ENCODE results near the gene CA7. TPM values are rescaled to one million over a fixed set of nuclear protein-coding genes. Genes with fewer than 3 reads are reported as not detected.
A peak's percentile ranks its signal among the peaks of the same experiment; 100 is the strongest.

The CA7 gene
- total RNA-seq, 6 donors from 2014 or later, result not detected

DNA sequence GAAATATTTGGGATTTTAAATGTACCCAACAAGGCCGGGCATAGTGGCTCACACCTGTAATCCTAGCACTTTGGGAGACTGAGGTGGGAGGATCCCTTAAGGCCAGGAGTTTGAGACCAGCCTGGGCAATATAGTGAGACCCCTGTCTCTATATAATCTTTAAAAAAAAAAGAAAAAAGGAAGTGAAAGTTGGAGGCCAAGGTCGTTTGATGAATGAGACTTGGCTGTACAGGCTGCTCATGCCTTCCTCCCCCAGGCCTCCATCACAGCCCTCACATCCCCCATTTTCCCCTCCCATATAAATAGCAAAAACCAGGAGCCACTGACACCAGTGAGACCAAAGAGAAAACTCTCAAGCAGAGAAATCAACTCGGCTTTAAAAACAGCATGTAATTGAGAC, 3.3 kb upstream of the CA7 start:
- H3K9me3 ChIP-seq, result no peaks in the 10 kb centered on the region
- no peaks in the 10 kb centered on the region for H3K36me3 ChIP-seq
- no peak overlapping the region for H3K27ac ChIP-seq
- H3K4me3 ChIP-seq, result no peak overlapping the region
- DNase-seq (no peak), ATAC-seq (ENCODE audit: low FRiP score in 2 of 2) (no peak)
- TF ChIP-seq POLR2AphosphoS5 (IDR thresholded peaks at IDR 0.05), result no peak
- TF ChIP-seq EP300 (IDR thresholded peaks at IDR 0.05), result no peak
- no peak for TF ChIP-seq POLR2A (IDR thresholded peaks at IDR 0.05)
- TF ChIP-seq CTCF (IDR thresholded peaks at IDR 0.05), result no peak
- H3K27me3 ChIP-seq, result peaks cover 0 to 18% (median 8%) of the 10 kb centered on the region in 4 donors
- peaks cover 13 to 14% (median 14%) of the 10 kb centered on the region in 4 donors for H3K4me1 ChIP-seq
- 62 to 64% methylated on average over 3 of the region's 3 CpGs for WGBS, 2 donors

DNA sequence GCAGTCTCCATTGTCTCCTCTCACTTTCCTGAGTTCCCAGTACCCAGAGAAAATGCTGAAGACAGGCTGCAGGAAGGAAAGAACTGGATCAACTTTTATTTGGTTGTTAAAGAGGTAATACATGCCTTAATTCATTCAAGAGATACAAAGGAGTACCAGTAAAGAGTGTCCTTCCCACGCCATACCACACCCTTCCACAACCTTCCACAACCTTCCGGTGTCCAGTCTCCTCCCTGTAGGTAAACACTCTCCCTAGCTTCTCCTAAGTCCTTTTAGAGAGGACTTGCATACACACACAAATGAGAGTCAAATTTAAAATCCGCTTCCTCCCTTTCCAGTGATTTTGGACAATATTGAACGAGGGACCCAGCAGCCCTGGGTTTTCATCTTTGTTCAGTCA, 2.8 kb upstream of the CA7 start:
- Histone ChIP-seq H3K27ac (no peak overlapping the region), H3K36me3 (no peaks in the 10 kb centered on the region), H3K9me3 (no peaks in the 10 kb centered on the region), H3K4me1 (peaks cover 13 to 14% (median 14%) of the 10 kb centered on the region in 4 donors), H3K27me3 (peaks cover 0 to 18% (median 8%) of the 10 kb centered on the region in 4 donors), H3K4me3 (no peak overlapping the region)
- ATAC-seq (ENCODE audit: low FRiP score in 2 of 2) (no peak), DNase-seq (no peak)
- TF ChIP-seq CTCF (IDR thresholded peaks at IDR 0.05), result no peak
- 84 to 89% methylated on average over 4 of the region's 4 CpGs for WGBS, 2 donors

- DNase-seq (no peak), ATAC-seq (ENCODE audit: low FRiP score in 2 of 2) (peak in 1 of 2 donors; percentile 15)
- Histone ChIP-seq H3K9me3 (no peaks in the 10 kb centered on the region), H3K36me3 (no peaks in the 10 kb centered on the region), H3K27me3 (peaks cover 0 to 18% (median 8%) of the 10 kb centered on the region in 4 donors), H3K27ac (no peak overlapping the region), H3K4me3 (no peak overlapping the region), H3K4me1 (peaks cover 13 to 14% (median 14%) of the 10 kb centered on the region in 4 donors)
- no peak for TF ChIP-seq POLR2A (IDR thresholded peaks at IDR 0.05)
- TF ChIP-seq CTCF (IDR thresholded peaks at IDR 0.05), result no peak
- TF ChIP-seq POLR2AphosphoS5 (IDR thresholded peaks at IDR 0.05), result no peak
- TF ChIP-seq EP300 (IDR thresholded peaks at IDR 0.05), result no peak
- WGBS, 2 donors, result 80 to 83% methylated on average over 7 of the region's 7 CpGs
Measured at GRCh38 chr16:66842765-66843164, 1.4 kb upstream of the CA7 start.

GRCh38 chr16:66843191-66843590, 1.0 kb upstream of the CA7 start:
- H3K27ac ChIP-seq, result no peak overlapping the region
- H3K27me3 ChIP-seq, result peaks cover 0 to 18% (median 8%) of the 10 kb centered on the region in 4 donors
- no peak for ATAC-seq (ENCODE audit: low FRiP score in 2 of 2)
- H3K4me3 ChIP-seq, result no peak overlapping the region
- H3K9me3 ChIP-seq, result no peaks in the 10 kb centered on the region
- H3K36me3 ChIP-seq, result no peaks in the 10 kb centered on the region
- WGBS, 2 donors, result 93 to 98% methylated on average over 2 of the region's 2 CpGs
- peaks cover 13 to 14% (median 14%) of the 10 kb centered on the region in 4 donors for H3K4me1 ChIP-seq
- TF ChIP-seq POLR2AphosphoS5 (IDR thresholded peaks at IDR 0.05) (no peak), EP300 (IDR thresholded peaks at IDR 0.05) (no peak), POLR2A (IDR thresholded peaks at IDR 0.05) (no peak), CTCF (IDR thresholded peaks at IDR 0.05) (no peak)
- DNase-seq, result no peak

DNA sequence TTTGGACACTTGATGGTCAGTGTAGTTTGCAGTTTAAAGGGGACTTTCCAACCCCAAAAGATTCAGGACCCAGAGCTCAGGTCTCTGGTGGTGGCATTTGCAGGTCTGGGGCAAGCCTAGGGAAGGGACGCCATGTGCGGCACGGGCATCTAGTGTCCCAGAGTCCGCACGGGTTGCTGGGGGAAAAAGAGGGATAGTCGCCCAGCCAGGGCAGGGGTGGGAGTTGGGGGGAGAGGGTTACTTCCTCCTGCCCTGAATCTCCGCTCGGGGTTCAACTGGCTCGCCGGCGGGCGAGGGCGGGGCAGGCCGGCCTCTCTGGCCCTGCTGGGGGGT, 239 bp upstream of the CA7 start:
- ATAC-seq (ENCODE audit: low FRiP score in 2 of 2) (peak in 1 of 2 donors; percentile 8), DNase-seq (no peak)
- H3K9me3 ChIP-seq, result no peaks in the 10 kb centered on the region
- H3K27me3 ChIP-seq, result peaks cover 0 to 18% (median 8%) of the 10 kb centered on the region in 4 donors
- H3K4me1 ChIP-seq, result peaks cover 13 to 14% (median 14%) of the 10 kb centered on the region in 4 donors
- no peaks in the 10 kb centered on the region for H3K36me3 ChIP-seq
- TF ChIP-seq CTCF (IDR thresholded peaks at IDR 0.05) (no peak), POLR2AphosphoS5 (IDR thresholded peaks at IDR 0.05) (no peak), EP300 (IDR thresholded peaks at IDR 0.05) (no peak), POLR2A (IDR thresholded peaks at IDR 0.05) (no peak)
- no peak overlapping the region for H3K27ac ChIP-seq
- 8 to 10% methylated on average over 5 to 14 of the region's 14 CpGs for WGBS, 2 donors
- peak overlapping the region in 3 of 4 donors; percentile 32 to 47 (median 43) for H3K4me3 ChIP-seq

Data from upper lobe of left lung (tissue), 6 donors.